Osteoblast (primary cell): ENCODE measurements around the gene HAUS8. TPM values are rescaled to one million over a fixed set of nuclear protein-coding genes. Genes with fewer than 3 reads are reported as not detected.
A peak's percentile ranks its signal among the peaks of the same experiment; 100 is the strongest.
"Not testable (repeated sequence)": the region's sequence is repeated elsewhere in the genome, so short reads cannot be mapped to it uniquely, and the experiment has no call there.

Experiments used
- DNase-seq: peaks from one replicate; pipeline ENCODE4 v3.0.0; 2011; ENCODE audit warnings: low spot score, mixed read lengths; ENCODE audit not compliant: insufficient read length; ENCODE audit errors: missing footprints
- H2AFZ ChIP-seq: 2 replicates; pipeline ENCODE4 v1.6.0; 2011; ENCODE audit warnings: mild to moderate bottlenecking, low read length
- H3K27ac ChIP-seq: 2 replicates; pipeline ENCODE4 v1.5.1; 2011; ENCODE audit warnings: mild to moderate bottlenecking, low read depth, low read length, moderate library complexity
- H3K27me3 ChIP-seq: 2 replicates; pipeline ENCODE4 v1.6.0; 2012; ENCODE audit warnings: mild to moderate bottlenecking, control low read depth, inconsistent platforms, low read length, moderate library complexity; ENCODE audit not compliant: insufficient read depth
- H3K36me3 ChIP-seq: 2 replicates; pipeline ENCODE4 v1.5.1; 2011; ENCODE audit warnings: mild to moderate bottlenecking, low read length, control low read depth, moderate library complexity; ENCODE audit not compliant: insufficient read depth
- H3K4me1 ChIP-seq: 2 replicates; pipeline ENCODE4 v1.5.1; 2011; ENCODE audit warnings: mild to moderate bottlenecking, low read length, control low read depth, moderate library complexity; ENCODE audit not compliant: insufficient read depth
- H3K4me2 ChIP-seq: 2 replicates; pipeline ENCODE4 v1.6.0; 2011; ENCODE audit warnings: mild to moderate bottlenecking, low read length; ENCODE audit not compliant: insufficient read depth
- H3K4me3 ChIP-seq: fragments of 200-600 bp; sonication (generic); 3 replicates; pipeline ENCODE4 v1.5.1; 2012; ENCODE audit warnings: mild to moderate bottlenecking, low read length, inconsistent platforms; ENCODE audit not compliant: insufficient read depth
- H3K79me2 ChIP-seq: 2 replicates; pipeline ENCODE4 v1.6.0; 2012; ENCODE audit warnings: mild to moderate bottlenecking, low read length, control low read depth, inconsistent platforms; ENCODE audit not compliant: insufficient read depth
- H3K9me3 ChIP-seq: 2 replicates; pipeline ENCODE4 v1.5.1; 2011; ENCODE audit warnings: low read depth, low read length, control low read depth
- H4K20me1 ChIP-seq: 2 replicates; pipeline ENCODE4 v1.6.0; 2012; ENCODE audit warnings: mild to moderate bottlenecking, low read length, control low read depth; ENCODE audit not compliant: insufficient read depth
- CTCF ChIP-seq: IDR thresholded peaks from 2 replicates; pipeline ENCODE4 v1.5.1; 2011; ENCODE audit warnings: mild to moderate bottlenecking, low read depth, low read length, moderate library complexity; ENCODE audit errors: extremely low read depth
- total RNA-seq: library from RNA; depleted of rRNA; stranded (reverse); fragments of >200 nt; gene quantifications from 2 replicates; pipeline ENCODE4 v1.2.3, GENCODE V29; 2012

Gene HAUS8
- total RNA-seq, 1 donor, result 1.8 TPM

GRCh38 chr19:17107546-17108452 lies 32.5 kb upstream of the HAUS8 start:
- Histone ChIP-seq H3K36me3 (peaks cover 46% of the 10 kb centered on the region), H2AFZ (peak overlapping the region; percentile 84), H3K4me3 (peak overlapping the region; percentile 65), H3K4me1 (peaks cover 14% of the 10 kb centered on the region), H3K4me2 (peak overlapping the region; percentile 86), H3K27ac (peak overlapping the region; percentile 97), H3K27me3 (no peaks in the 10 kb centered on the region), H3K9me3 (no peaks in the 10 kb centered on the region), H4K20me1 (peaks cover 22% of the 10 kb centered on the region), H3K79me2 (peaks cover 84% of the 10 kb centered on the region)
- TF ChIP-seq CTCF, result no peak
- DNase-seq, result peak; percentile 99

GRCh38 chr19:17106964-17107363 lies 31.7 kb upstream of the HAUS8 start:
- not testable (repeated sequence) for DNase-seq, H3K9me3 ChIP-seq, H3K4me3 ChIP-seq, H2AFZ ChIP-seq, H3K27me3 ChIP-seq
- H3K4me2 ChIP-seq, result peak overlapping the region; percentile 86
- H3K36me3 ChIP-seq, result peaks cover 51% of the 10 kb centered on the region
- H3K4me1 ChIP-seq, result peaks cover 14% of the 10 kb centered on the region
- H3K79me2 ChIP-seq, result peaks cover 84% of the 10 kb centered on the region
- H4K20me1 ChIP-seq, result peaks cover 20% of the 10 kb centered on the region
- peak overlapping the region; percentile 97 for H3K27ac ChIP-seq

- Histone ChIP-seq H3K9me3 (no peaks in the 10 kb centered on the region), H3K4me3 (no peak overlapping the region), H4K20me1 (peaks cover 18% of the 10 kb centered on the region), H3K79me2 (peaks cover 85% of the 10 kb centered on the region), H3K4me2 (no peak overlapping the region), H3K27ac (no peak overlapping the region), H2AFZ (no peak overlapping the region), H3K36me3 (peaks cover 44% of the 10 kb centered on the region), H3K27me3 (no peaks in the 10 kb centered on the region), H3K4me1 (peaks cover 14% of the 10 kb centered on the region)
- DNase-seq, result peak; percentile 6
- TF ChIP-seq CTCF, result no peak
Observed at GRCh38 chr19:17105556-17105955, 30.3 kb upstream of the HAUS8 start.

GRCh38 chr19:17104679-17105078 lies 29.4 kb upstream of the HAUS8 start:
- H3K4me3 ChIP-seq, result no peak overlapping the region
- H3K4me2 ChIP-seq, result no peak overlapping the region
- H3K27me3 ChIP-seq, result no peaks in the 10 kb centered on the region
- DNase-seq, result no peak
- H3K79me2 ChIP-seq, result peaks cover 85% of the 10 kb centered on the region
- no peak overlapping the region for H3K27ac ChIP-seq
- TF ChIP-seq CTCF, result no peak
- peaks cover 38% of the 10 kb centered on the region for H3K36me3 ChIP-seq
- peaks cover 19% of the 10 kb centered on the region for H4K20me1 ChIP-seq
- peaks cover 14% of the 10 kb centered on the region for H3K4me1 ChIP-seq
- H3K9me3 ChIP-seq, result no peaks in the 10 kb centered on the region
- H2AFZ ChIP-seq, result no peak overlapping the region
